Iris pigment epithelial cell (primary cell): ENCODE data around the gene TACC3.

Experiments
- DNase-seq: peaks from one replicate; pipeline ENCODE4 v3.0.0-alpha.2; 2011; ENCODE audit warnings: low read depth

Gene TACC3

DNA sequence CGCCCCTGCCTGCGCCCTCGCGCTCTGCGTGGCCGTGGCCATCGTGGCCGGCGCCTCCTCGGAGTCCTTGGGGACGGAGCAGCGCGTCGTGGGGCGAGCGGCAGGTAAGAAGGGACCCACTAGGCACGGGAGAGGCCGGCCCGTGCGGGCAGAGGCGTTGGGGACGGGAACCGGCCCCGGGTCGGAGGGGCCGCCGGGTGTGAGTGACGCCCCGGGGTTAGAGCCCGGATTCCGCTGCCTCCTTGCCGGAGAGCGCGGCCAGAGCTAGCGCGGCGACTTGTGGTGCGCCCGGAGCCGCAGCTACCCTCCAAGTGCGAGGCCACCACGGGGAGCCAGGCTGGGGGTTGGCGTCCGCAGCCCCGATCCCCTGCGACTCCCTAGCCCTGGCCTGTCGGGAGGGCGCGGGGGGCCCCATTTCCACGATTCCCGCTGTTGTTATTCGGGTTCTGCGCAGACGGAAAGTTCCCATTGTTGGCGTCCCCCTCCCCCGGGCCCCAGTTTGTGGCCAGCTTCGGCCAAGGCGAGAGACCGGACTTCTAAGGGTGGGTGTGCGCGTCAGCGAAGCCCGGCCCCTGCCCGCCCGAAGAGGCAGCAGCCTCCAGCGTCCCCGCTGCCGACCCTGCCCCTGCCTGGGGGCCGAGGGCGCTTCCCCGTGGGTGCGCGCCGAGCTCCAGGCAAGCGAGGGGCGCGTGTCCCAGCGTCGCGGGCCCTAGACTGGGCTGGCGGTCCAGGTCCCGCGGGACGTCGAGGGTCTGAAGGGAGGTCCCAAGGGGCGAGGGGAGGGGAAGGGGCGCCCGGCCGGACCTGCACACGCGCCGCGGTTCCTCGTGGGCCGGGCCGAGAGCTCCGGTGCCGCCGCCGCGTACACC lies 72.9 kb downstream of the TACC3 start:
- DNase-seq = peak; percentile 30
